Measurements from ENCODE around the gene GAST. TPM values are rescaled to one million over a fixed set of nuclear protein-coding genes. Genes with fewer than 3 reads are reported as not detected.

Gene GAST
- total RNA-seq, 1 donor from 2014 or later = not detected

DNA sequence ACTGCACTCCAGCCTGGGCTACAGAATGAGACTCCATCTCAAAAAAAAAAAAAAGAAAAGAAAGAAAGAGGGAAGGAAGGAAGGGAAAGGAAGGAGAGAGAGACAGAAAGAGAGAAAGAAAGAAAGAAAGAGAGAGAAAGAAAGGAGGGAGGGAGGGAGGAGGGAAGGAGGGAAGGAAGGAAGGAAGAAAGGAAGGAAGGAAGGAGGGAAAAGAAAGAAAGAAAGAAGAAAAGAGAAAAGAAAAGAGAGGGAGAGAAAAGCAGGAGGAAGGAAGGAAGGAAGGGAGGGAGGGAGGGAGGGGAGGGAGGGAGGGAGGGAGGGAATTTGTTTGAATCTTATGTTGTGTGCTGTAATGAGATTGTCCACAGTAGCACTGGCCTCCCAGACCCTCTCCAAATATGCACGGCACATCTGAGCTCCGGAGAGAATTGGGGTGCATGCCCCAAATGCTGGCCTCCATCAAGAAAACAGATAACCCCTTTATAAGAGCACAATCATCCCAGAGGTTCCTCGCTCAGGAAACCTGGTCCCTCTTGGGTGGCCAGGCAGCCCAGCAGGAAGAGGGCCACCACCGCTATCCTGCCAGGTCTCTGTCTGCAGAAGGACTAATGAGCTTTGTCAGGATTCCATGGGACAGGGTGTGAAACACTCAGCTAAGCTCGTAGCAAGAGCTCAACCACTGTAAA, 32.2 kb upstream of the GAST start:
- no peak overlapping the region for H3K4me3 Mint-ChIP-seq (ENCODE audit: unreplicated experiment)
- H3K27me3 Mint-ChIP-seq (ENCODE audit: unreplicated experiment) = peaks cover 10% of the 10 kb centered on the region
- H3K27ac Mint-ChIP-seq (ENCODE audit: unreplicated experiment) = no peak overlapping the region
- H3K36me3 Mint-ChIP-seq (ENCODE audit: unreplicated experiment) = no peaks in the 10 kb centered on the region
- no peak for DNase-seq (ENCODE audit: extremely low spot score, unreplicated experiment)
- H3K9me3 Mint-ChIP-seq (ENCODE audit: unreplicated experiment) = no peaks in the 10 kb centered on the region
- H3K4me1 Mint-ChIP-seq (ENCODE audit: unreplicated experiment) = peaks cover 16% of the 10 kb centered on the region
- TF ChIP-seq, protein P1, sequence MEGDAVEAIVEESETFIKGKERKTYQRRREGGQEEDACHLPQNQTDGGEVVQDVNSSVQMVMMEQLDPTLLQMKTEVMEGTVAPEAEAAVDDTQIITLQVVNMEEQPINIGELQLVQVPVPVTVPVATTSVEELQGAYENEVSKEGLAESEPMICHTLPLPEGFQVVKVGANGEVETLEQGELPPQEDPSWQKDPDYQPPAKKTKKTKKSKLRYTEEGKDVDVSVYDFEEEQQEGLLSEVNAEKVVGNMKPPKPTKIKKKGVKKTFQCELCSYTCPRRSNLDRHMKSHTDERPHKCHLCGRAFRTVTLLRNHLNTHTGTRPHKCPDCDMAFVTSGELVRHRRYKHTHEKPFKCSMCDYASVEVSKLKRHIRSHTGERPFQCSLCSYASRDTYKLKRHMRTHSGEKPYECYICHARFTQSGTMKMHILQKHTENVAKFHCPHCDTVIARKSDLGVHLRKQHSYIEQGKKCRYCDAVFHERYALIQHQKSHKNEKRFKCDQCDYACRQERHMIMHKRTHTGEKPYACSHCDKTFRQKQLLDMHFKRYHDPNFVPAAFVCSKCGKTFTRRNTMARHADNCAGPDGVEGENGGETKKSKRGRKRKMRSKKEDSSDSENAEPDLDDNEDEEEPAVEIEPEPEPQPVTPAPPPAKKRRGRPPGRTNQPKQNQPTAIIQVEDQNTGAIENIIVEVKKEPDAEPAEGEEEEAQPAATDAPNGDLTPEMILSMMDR (IDR thresholded peaks at IDR 0.05) = no peak

DNA sequence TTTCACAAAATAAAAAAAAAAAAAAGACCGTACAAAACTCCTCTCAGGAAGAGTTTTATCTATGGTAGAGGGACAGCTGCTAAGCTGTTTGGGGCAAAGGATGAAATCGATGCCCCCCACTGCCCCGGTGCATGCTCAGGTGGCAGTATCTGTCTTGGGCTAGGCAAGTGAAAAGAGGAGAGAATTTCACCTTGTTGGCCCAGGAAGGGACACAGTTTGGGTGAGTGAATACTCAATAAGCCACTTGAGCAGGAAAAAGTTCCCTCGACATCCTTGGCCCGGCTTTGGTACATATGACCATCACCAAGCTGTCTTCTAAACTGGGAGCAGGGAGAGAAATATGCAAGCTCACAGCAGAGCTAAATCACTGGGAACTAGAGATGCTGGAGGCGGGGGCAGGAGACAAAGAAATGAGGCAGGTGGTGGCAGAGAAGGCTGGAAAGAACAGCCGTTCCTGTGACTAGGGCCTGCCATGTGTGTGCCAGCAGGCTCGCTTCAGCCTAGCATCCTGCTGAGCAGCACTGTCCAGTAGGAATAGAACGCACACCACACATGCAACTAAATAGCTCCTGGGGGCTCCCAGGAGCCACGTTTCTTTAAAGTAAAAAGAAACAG, 31.6 kb upstream of the GAST start:
- no peak overlapping the region for H3K4me3 Mint-ChIP-seq (ENCODE audit: unreplicated experiment)
- H3K36me3 Mint-ChIP-seq (ENCODE audit: unreplicated experiment) = no peaks in the 10 kb centered on the region
- DNase-seq (ENCODE audit: extremely low spot score, unreplicated experiment) = no peak
- TF ChIP-seq, protein P1 (IDR thresholded peaks at IDR 0.05) = no peak
- no peaks in the 10 kb centered on the region for H3K9me3 Mint-ChIP-seq (ENCODE audit: unreplicated experiment)
- peaks cover 16% of the 10 kb centered on the region for H3K4me1 Mint-ChIP-seq (ENCODE audit: unreplicated experiment)
- peaks cover 10% of the 10 kb centered on the region for H3K27me3 Mint-ChIP-seq (ENCODE audit: unreplicated experiment)
- no peak overlapping the region for H3K27ac Mint-ChIP-seq (ENCODE audit: unreplicated experiment)

DNA sequence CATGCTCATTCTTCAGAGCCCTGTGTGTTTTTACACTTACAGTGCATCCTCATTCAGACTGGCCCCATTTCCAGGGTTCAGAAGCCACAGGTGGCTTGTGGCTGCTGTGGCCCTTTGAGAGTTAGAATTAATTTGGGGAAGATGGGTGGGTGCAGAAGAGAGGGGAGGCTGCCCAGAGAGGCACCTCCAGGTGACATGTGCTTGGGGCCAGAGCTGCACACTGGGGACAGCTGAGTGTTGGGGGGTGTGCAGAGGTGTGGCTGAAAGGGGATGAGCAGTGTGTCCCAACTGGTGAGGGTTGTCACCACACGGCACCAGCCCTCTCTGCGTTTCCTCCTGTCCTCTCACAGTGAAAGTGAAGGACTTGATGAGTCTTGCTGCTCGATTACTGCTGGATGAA, 30.4 kb upstream of the GAST start:
- H3K27ac Mint-ChIP-seq (ENCODE audit: unreplicated experiment) = no peak overlapping the region
- peaks cover 10% of the 10 kb centered on the region for H3K27me3 Mint-ChIP-seq (ENCODE audit: unreplicated experiment)

DNA sequence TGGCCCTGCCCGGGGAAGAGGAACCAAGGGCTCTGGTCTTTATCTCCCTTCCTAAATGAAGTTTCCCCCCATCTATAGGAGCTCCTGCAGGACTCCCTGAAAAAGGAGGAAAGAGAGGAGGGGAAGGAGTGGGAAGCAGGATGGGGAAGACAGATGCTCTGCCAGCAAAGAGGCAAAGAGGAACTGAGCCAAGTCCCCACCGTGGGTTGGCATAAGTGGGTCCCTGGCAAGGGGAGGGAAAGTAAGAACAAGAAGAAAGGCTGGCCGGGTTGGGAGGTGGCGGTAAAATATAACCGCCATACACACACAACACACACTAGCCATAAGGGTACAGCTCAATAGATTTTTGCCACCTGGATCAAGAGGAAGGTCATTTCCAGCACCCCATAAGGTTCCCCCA, 29.5 kb upstream of the GAST start:
- Mint-ChIP-seq H3K36me3 (ENCODE audit: unreplicated experiment) (no peaks in the 10 kb centered on the region), H3K4me1 (ENCODE audit: unreplicated experiment) (peaks cover 12% of the 10 kb centered on the region), H3K27ac (ENCODE audit: unreplicated experiment) (no peak overlapping the region), H3K9me3 (ENCODE audit: unreplicated experiment) (no peaks in the 10 kb centered on the region), H3K4me3 (ENCODE audit: unreplicated experiment) (no peak overlapping the region), H3K27me3 (ENCODE audit: unreplicated experiment) (peaks cover 10% of the 10 kb centered on the region)
- no peak for DNase-seq (ENCODE audit: extremely low spot score, unreplicated experiment)
- TF ChIP-seq, protein P1 (IDR thresholded peaks at IDR 0.05) = no peak

More for the DNA sequence above, 30.4 kb upstream of the GAST start:
- TF ChIP-seq, protein P1 (IDR thresholded peaks at IDR 0.05) = no peak
- Mint-ChIP-seq H3K36me3 (ENCODE audit: unreplicated experiment) (no peaks in the 10 kb centered on the region), H3K4me3 (ENCODE audit: unreplicated experiment) (no peak overlapping the region), H3K4me1 (ENCODE audit: unreplicated experiment) (peaks cover 12% of the 10 kb centered on the region), H3K9me3 (ENCODE audit: unreplicated experiment) (no peaks in the 10 kb centered on the region)
- no peak for DNase-seq (ENCODE audit: extremely low spot score, unreplicated experiment)

GRCh38 chr17:41683441-41684007, 28.6 kb upstream of the GAST start:
- H3K27me3 Mint-ChIP-seq (ENCODE audit: unreplicated experiment) = peaks cover 10% of the 10 kb centered on the region
- H3K4me3 Mint-ChIP-seq (ENCODE audit: unreplicated experiment) = no peak overlapping the region
- no peak overlapping the region for H3K27ac Mint-ChIP-seq (ENCODE audit: unreplicated experiment)
- no peak for DNase-seq (ENCODE audit: extremely low spot score, unreplicated experiment)
- TF ChIP-seq, protein P1 (IDR thresholded peaks at IDR 0.05) = no peak
- H3K36me3 Mint-ChIP-seq (ENCODE audit: unreplicated experiment) = no peaks in the 10 kb centered on the region
- H3K9me3 Mint-ChIP-seq (ENCODE audit: unreplicated experiment) = no peaks in the 10 kb centered on the region
- H3K4me1 Mint-ChIP-seq (ENCODE audit: unreplicated experiment) = peaks cover 12% of the 10 kb centered on the region
